ENCODE results near the gene ZBTB8B.

DNA sequence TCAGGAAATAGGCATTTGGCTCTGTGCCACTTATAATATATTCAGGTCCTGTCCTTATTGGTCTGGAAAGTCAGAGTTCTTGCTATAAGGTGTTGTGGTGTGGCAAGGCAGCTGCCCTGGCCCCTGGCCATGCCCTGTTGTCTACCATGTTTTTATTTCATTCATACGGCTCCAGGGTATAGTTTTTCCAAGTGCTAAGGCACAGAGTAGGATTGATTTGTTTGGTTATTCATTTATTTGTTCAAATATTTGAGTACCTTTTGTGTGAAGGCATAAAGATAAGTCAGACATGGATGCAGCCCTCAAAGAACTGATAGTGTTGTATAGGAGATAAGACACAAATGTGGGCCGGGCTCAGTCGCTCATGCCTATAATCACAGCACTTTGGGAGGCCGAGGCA lies 10.1 kb downstream of the ZBTB8B start:
- TF ChIP-seq, protein P1, sequence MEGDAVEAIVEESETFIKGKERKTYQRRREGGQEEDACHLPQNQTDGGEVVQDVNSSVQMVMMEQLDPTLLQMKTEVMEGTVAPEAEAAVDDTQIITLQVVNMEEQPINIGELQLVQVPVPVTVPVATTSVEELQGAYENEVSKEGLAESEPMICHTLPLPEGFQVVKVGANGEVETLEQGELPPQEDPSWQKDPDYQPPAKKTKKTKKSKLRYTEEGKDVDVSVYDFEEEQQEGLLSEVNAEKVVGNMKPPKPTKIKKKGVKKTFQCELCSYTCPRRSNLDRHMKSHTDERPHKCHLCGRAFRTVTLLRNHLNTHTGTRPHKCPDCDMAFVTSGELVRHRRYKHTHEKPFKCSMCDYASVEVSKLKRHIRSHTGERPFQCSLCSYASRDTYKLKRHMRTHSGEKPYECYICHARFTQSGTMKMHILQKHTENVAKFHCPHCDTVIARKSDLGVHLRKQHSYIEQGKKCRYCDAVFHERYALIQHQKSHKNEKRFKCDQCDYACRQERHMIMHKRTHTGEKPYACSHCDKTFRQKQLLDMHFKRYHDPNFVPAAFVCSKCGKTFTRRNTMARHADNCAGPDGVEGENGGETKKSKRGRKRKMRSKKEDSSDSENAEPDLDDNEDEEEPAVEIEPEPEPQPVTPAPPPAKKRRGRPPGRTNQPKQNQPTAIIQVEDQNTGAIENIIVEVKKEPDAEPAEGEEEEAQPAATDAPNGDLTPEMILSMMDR (IDR thresholded peaks at IDR 0.05): no peak
- no peak for TF ChIP-seq POLR2A (IDR thresholded peaks at IDR 0.05)
